Measurements from ENCODE around the gene PIK3C3.

The PIK3C3 gene

GRCh38 chr18:42032447-42032846, 77.4 kb downstream of the PIK3C3 start:
- no peaks in the 10 kb centered on the region for H3K27me3 ChIP-seq (ENCODE audit: insufficient read depth, low read depth, severe bottlenecking)
- H3K27ac ChIP-seq: no peak overlapping the region
- H3K36me3 ChIP-seq: peaks cover 23% of the 10 kb centered on the region
- DNase-seq: no peak
- no peak overlapping the region for H3K4me3 ChIP-seq (ENCODE audit: low read depth, low read length)
- H3K9me3 ChIP-seq (ENCODE audit: severe bottlenecking): no peaks in the 10 kb centered on the region
- no peak for TF ChIP-seq CTCF (IDR thresholded peaks at IDR 0.05; ENCODE audit: low read depth, low read length)

GRCh38 chr18:42033137-42033810, 78.2 kb downstream of the PIK3C3 start:
- Histone ChIP-seq H3K27me3 (ENCODE audit: insufficient read depth, low read depth, severe bottlenecking) (no peaks in the 10 kb centered on the region), H3K27ac (no peak overlapping the region), H3K9me3 (ENCODE audit: severe bottlenecking) (no peaks in the 10 kb centered on the region), H3K36me3 (peaks cover 23% of the 10 kb centered on the region), H3K4me3 (ENCODE audit: low read depth, low read length) (no peak overlapping the region)
- DNase-seq: no peak
- no peak for TF ChIP-seq CTCF (IDR thresholded peaks at IDR 0.05; ENCODE audit: low read depth, low read length)

- no peak for TF ChIP-seq CTCF (IDR thresholded peaks at IDR 0.05; ENCODE audit: low read depth, low read length)
- no peaks in the 10 kb centered on the region for H3K9me3 ChIP-seq (ENCODE audit: severe bottlenecking)
- H3K36me3 ChIP-seq: peaks cover 9% of the 10 kb centered on the region; the same call in 1 of the 2 replicates
- DNase-seq: no peak
- H3K27me3 ChIP-seq (ENCODE audit: insufficient read depth, low read depth, severe bottlenecking): no peaks in the 10 kb centered on the region
- no peak overlapping the region for H3K4me3 ChIP-seq (ENCODE audit: low read depth, low read length)
- H3K27ac ChIP-seq: no peak overlapping the region
Measured at GRCh38 chr18:42038936-42039335, 83.9 kb downstream of the PIK3C3 start.

DNA sequence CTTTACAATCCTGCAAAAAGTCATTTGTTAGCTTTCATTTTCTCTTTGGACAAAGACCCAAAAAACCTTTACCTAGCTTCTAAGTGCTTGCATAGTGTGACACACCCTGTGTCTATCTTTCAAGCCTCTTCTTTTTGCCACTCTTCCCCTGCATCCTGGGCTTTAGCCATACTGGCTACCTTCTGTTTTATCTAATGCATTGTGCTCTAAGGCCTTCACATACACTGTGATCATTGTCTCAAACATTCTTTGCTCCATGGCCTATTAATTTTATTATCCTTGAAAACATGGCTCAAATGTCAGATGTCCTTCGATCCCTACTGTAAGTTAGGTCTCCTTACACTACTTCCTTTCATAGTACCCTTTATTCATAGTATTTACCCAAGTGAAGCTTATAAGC, 84.4 kb downstream of the PIK3C3 start:
- Histone ChIP-seq H3K9me3 (ENCODE audit: severe bottlenecking) (no peaks in the 10 kb centered on the region), H3K36me3 (peaks cover 8% of the 10 kb centered on the region; the same call in 1 of the 2 replicates), H3K27me3 (ENCODE audit: insufficient read depth, low read depth, severe bottlenecking) (no peaks in the 10 kb centered on the region), H3K4me3 (ENCODE audit: low read depth, low read length) (no peak overlapping the region), H3K27ac (no peak overlapping the region)
- DNase-seq: no peak
- TF ChIP-seq CTCF (IDR thresholded peaks at IDR 0.05; ENCODE audit: low read depth, low read length): no peak

DNA sequence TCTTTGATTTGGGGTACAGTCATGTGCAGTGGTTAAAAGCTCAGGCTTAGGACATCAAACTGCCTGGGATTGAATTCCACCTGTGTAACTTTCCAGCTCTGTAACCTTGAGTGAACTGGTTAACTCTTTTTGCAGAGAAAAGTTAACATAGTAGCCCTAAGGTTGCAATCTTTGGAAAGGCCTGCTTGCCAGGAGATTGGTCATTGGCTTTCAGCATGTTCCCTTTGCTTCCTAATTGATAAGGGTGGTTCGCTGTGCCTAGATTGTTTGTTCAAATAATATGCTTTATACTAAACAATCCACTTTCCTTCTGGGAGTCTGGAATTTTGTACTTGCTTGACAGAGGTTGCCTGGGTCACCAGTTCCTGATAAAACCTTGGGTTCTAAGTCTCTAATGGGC, 86.8 kb downstream of the PIK3C3 start:
- TF ChIP-seq CTCF (IDR thresholded peaks at IDR 0.05; ENCODE audit: low read depth, low read length): no peak
- no peak overlapping the region for H3K27ac ChIP-seq
- no peak for DNase-seq
- H3K4me3 ChIP-seq (ENCODE audit: low read depth, low read length): no peak overlapping the region
- no peaks in the 10 kb centered on the region; the same call in 1 of the 2 replicates for H3K36me3 ChIP-seq
- H3K27me3 ChIP-seq (ENCODE audit: insufficient read depth, low read depth, severe bottlenecking): no peaks in the 10 kb centered on the region
- H3K9me3 ChIP-seq (ENCODE audit: severe bottlenecking): no peaks in the 10 kb centered on the region

DNA sequence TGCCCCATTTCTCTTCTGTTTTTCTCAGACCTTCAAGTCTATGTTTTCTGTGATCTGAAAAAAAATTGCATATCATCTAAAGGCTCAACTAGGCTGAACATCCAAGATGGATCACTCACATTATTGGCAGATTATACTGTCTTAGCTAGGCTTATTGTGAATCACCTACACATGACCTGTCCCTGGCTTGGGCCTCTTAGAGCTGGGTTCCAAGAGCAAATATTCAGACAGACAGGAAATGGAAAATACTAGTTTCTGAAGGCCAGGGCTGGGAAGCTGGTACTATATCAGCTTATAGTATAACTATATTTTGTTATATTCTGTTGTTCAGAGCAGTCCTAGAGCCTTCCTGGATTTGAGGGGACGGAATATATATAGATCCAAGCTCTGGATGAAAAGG, 90.3 kb downstream of the PIK3C3 start:
- Histone ChIP-seq H3K4me3 (ENCODE audit: low read depth, low read length) (no peak overlapping the region), H3K36me3 (peaks cover 3% of the 10 kb centered on the region; the same call in 1 of the 2 replicates), H3K27me3 (ENCODE audit: insufficient read depth, low read depth, severe bottlenecking) (no peaks in the 10 kb centered on the region), H3K9me3 (ENCODE audit: severe bottlenecking) (no peaks in the 10 kb centered on the region), H3K27ac (no peak overlapping the region)
- peak; percentile 23 for DNase-seq
- no peak for TF ChIP-seq CTCF (IDR thresholded peaks at IDR 0.05; ENCODE audit: low read depth, low read length)
